Subcutaneous adipose tissue (tissue), 4 donors: Measurements from ENCODE around the gene SLC4A1AP. TPM values are rescaled to one million over a fixed set of nuclear protein-coding genes. Genes with fewer than 3 reads are reported as not detected.

Experiments used
- CTCF ChIP-seq: fragments of 450-650 bp; IDR thresholded peaks from one replicate; pipeline ENCODE4 v1.5.1; 2016; ENCODE audit warnings: low read depth, mild to moderate bottlenecking, control low read depth, antibody characterized with exemption, moderate library complexity
- total RNA-seq, 4 donors: library from RNA; depleted of rRNA; stranded (reverse); fragments of >200 nt; gene quantifications; one replicate each; pipeline ENCODE4 v1.1.0, GENCODE V29; 2016

The SLC4A1AP gene
- total RNA-seq, 4 donors from 2014 or later, result 20.7 to 23.1 (median 22.3) TPM

- no peak for TF ChIP-seq CTCF
These were observed 10.3 kb upstream of the SLC4A1AP start for GRCh38 chr2:27653397-27653796.

GRCh38 chr2:27655155-27655951, 8.3 kb upstream of the SLC4A1AP start:
- no peak for TF ChIP-seq CTCF

- TF ChIP-seq CTCF, result no peak
These were observed 2.3 kb upstream of the SLC4A1AP start for GRCh38 chr2:27661371-27661770.

GRCh38 chr2:27664154-27664574, 475 bp downstream of the SLC4A1AP start:
- no peak for TF ChIP-seq CTCF

GRCh38 chr2:27664622-27665363, 1.1 kb downstream of the SLC4A1AP start:
- no peak for TF ChIP-seq CTCF

- no peak for TF ChIP-seq CTCF
These were observed 3.8 kb downstream of the SLC4A1AP start for GRCh38 chr2:27667446-27667845.

GRCh38 chr2:27671235-27671634, 7.5 kb downstream of the SLC4A1AP start:
- TF ChIP-seq CTCF, result no peak
